KMS-11 (cell line): ENCODE data around the gene TARP.
A peak's percentile ranks its signal among the peaks of the same experiment; 100 is the strongest.

Experiments used
- H2AFZ ChIP-seq: fragments of 200-600 bp; sonication (generic); 2 replicates; pipeline ENCODE4 v1.6.1; 2016; ENCODE audit warnings: antibody characterized with exemption, mixed run types, low read depth
- H3K27ac ChIP-seq: fragments of 200-600 bp; sonication (generic); 2 replicates; pipeline ENCODE4 v1.6.1; 2016; ENCODE audit warnings: mild to moderate bottlenecking, mixed run types
- H3K27me3 ChIP-seq: fragments of 200-600 bp; sonication (generic); 2 replicates; pipeline ENCODE4 v1.6.1; 2017; ENCODE audit warnings: mild to moderate bottlenecking, low read depth, mixed run types, moderate library complexity; ENCODE audit not compliant: insufficient read depth
- H3K36me3 ChIP-seq: fragments of 200-600 bp; sonication (generic); 2 replicates; pipeline ENCODE4 v1.6.1; 2017; ENCODE audit warnings: mild to moderate bottlenecking, mixed run types; ENCODE audit not compliant: insufficient read depth
- H3K4me1 ChIP-seq: fragments of 200-600 bp; sonication (generic); 2 replicates; pipeline ENCODE4 v1.6.1; 2016; ENCODE audit warnings: mild to moderate bottlenecking, low read depth, mixed run types; ENCODE audit not compliant: poor library complexity, severe bottlenecking
- H3K4me2 ChIP-seq: fragments of 200-600 bp; sonication (generic); 2 replicates; pipeline ENCODE4 v1.7.0; 2016; ENCODE audit warnings: mild to moderate bottlenecking, mixed run types
- H3K4me3 ChIP-seq: fragments of 200-600 bp; sonication (generic); IDR thresholded peaks from 2 replicates; pipeline ENCODE4 v1.6.1; 2017; ENCODE audit warnings: low read depth, low read length, mixed read lengths; ENCODE audit not compliant: insufficient read depth
- H3K79me2 ChIP-seq: fragments of 200-600 bp; sonication (generic); 2 replicates; pipeline ENCODE4 v1.6.1; 2016; ENCODE audit warnings: low read depth, mixed run types; ENCODE audit not compliant: insufficient read depth
- H3K9ac ChIP-seq: fragments of 200-600 bp; sonication (generic); 2 replicates; pipeline ENCODE4 v1.6.1; 2016; ENCODE audit warnings: mild to moderate bottlenecking, mixed run types
- H4K20me1 ChIP-seq: fragments of 200-600 bp; sonication (generic); 2 replicates; pipeline ENCODE4 v1.6.1; 2016; ENCODE audit warnings: mild to moderate bottlenecking, mixed run types; ENCODE audit not compliant: insufficient read depth
- CTCF ChIP-seq: fragments of 200-600 bp; sonication (generic); conservative IDR thresholded peaks from 2 replicates; pipeline ENCODE4 v1.6.1; 2017; ENCODE audit warnings: low read depth, mild to moderate bottlenecking, antibody characterized with exemption, low read length, moderate library complexity, mixed read lengths

Gene TARP

DNA sequence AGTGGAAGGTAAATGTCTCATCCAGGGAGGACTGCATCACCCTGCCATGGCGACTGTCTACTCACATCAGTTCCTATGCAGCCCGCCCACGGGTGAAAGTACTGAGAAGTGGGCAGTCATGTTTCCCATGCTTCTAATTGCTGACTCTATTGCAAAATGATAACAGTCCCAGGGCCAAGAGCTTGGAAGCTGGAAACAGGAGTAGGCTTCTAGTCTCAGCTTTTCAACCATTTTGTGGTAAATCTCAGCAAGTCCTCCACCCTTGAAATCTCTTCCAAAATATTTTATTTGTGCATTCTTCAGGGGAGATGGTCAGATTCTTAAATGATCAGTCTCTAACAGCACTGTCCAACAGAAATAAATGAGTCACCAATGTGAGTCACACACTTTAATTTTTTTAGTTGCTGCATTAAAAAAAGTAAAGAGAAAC, 48.1 kb upstream of the TARP start:
- H4K20me1 ChIP-seq: no peaks in the 10 kb centered on the region
- H2AFZ ChIP-seq: no peak overlapping the region
- H3K27me3 ChIP-seq: no peaks in the 10 kb centered on the region
- H3K4me3 ChIP-seq: no peak overlapping the region
- no peaks in the 10 kb centered on the region for H3K79me2 ChIP-seq
- no peak overlapping the region for H3K9ac ChIP-seq
- H3K27ac ChIP-seq: no peak overlapping the region
- no peak overlapping the region for H3K4me2 ChIP-seq
- no peaks in the 10 kb centered on the region for H3K36me3 ChIP-seq
- H3K4me1 ChIP-seq: peaks cover 6% of the 10 kb centered on the region
- TF ChIP-seq CTCF: no peak

- no peak overlapping the region for H3K9ac ChIP-seq
- no peak overlapping the region for H3K27ac ChIP-seq
- no peaks in the 10 kb centered on the region for H3K36me3 ChIP-seq
- H3K4me1 ChIP-seq: peaks cover 6% of the 10 kb centered on the region
- H3K79me2 ChIP-seq: no peaks in the 10 kb centered on the region
- H3K4me3 ChIP-seq: no peak overlapping the region
- H3K4me2 ChIP-seq: no peak overlapping the region
- H3K27me3 ChIP-seq: no peaks in the 10 kb centered on the region
- TF ChIP-seq CTCF: no peak
- H2AFZ ChIP-seq: no peak overlapping the region
- H4K20me1 ChIP-seq: no peaks in the 10 kb centered on the region
Measured at GRCh38 chr7:38321050-38321449, 47.6 kb upstream of the TARP start.

GRCh38 chr7:38319873-38320272, 46.4 kb upstream of the TARP start:
- H3K79me2 ChIP-seq: no peaks in the 10 kb centered on the region
- H3K27ac ChIP-seq: no peak overlapping the region

GRCh38 chr7:38318803-38319416, 45.5 kb upstream of the TARP start:
- Histone ChIP-seq H3K79me2 (no peaks in the 10 kb centered on the region), H3K27ac (no peak overlapping the region), H3K4me2 (no peak overlapping the region)

More at GRCh38 chr7:38319873-38320272, 46.4 kb upstream of the TARP start:
- no peaks in the 10 kb centered on the region for H3K36me3 ChIP-seq
- no peak overlapping the region for H3K4me2 ChIP-seq
- no peak overlapping the region for H3K4me3 ChIP-seq
- 0 out of 2 replicates have a peak overlapping the region, but pooled peaks have one; percentile 7 for H2AFZ ChIP-seq
- no peaks in the 10 kb centered on the region for H4K20me1 ChIP-seq
- no peaks in the 10 kb centered on the region for H3K27me3 ChIP-seq
- no peak for TF ChIP-seq CTCF
- H3K9ac ChIP-seq: no peak overlapping the region
- H3K4me1 ChIP-seq: peaks cover 6% of the 10 kb centered on the region

More at GRCh38 chr7:38318803-38319416, 45.5 kb upstream of the TARP start:
- Histone ChIP-seq H3K27me3 (no peaks in the 10 kb centered on the region), H3K4me1 (peaks cover 6% of the 10 kb centered on the region), H4K20me1 (no peaks in the 10 kb centered on the region), H3K9ac (no peak overlapping the region), H3K4me3 (no peak overlapping the region), H2AFZ (0 out of 2 replicates have a peak overlapping the region, but pooled peaks have one; percentile 7), H3K36me3 (no peaks in the 10 kb centered on the region)
- TF ChIP-seq CTCF: peak; percentile 82
